HepG2 (cell line): ENCODE data around the gene OBP2A.

Source experiments
- DPF2 ChIP-seq: sonication (generic); formaldehyde crosslinking; IDR thresholded peaks from 2 replicates; pipeline ENCODE4 v1.4.0; 2020; ENCODE audit warnings: mild to moderate bottlenecking, low read depth, missing genetic modification reagents, borderline replicate concordance
- ELF3 ChIP-seq: IDR thresholded peaks from 2 replicates; pipeline ENCODE4 v1.6.1; 2016; ENCODE audit warnings: missing genetic modification reagents, missing compliant biosample characterization
- EZH2 ChIP-seq: conservative IDR thresholded peaks from 2 replicates; pipeline ENCODE4 v1.6.1; 2012; ENCODE audit warnings: mild to moderate bottlenecking, low read depth, low read length, moderate library complexity
- POLR2AphosphoS5 ChIP-seq: IDR thresholded peaks from 2 replicates; pipeline ENCODE4 v1.6.1; 2012; ENCODE audit warnings: low read depth, low read length
- RORA ChIP-seq: sonication (generic); formaldehyde crosslinking; IDR thresholded peaks from 2 replicates; pipeline ENCODE4 v1.5.0; 2020; ENCODE audit warnings: mild to moderate bottlenecking, missing genetic modification reagents, moderate library complexity
- SMC3 ChIP-seq: IDR thresholded peaks from 2 replicates; pipeline ENCODE4 v1.6.1; 2011; ENCODE audit warnings: low read length, improper control_type of control experiment
- TAF1 ChIP-seq: sonication (generic); formaldehyde crosslinking; IDR thresholded peaks from 2 replicates; pipeline ENCODE4 v1.4.0; 2020; ENCODE audit warnings: missing genetic modification reagents
- ZNF317 ChIP-seq: sonication (generic); formaldehyde crosslinking; IDR thresholded peaks from 2 replicates; pipeline ENCODE4 v1.5.0; 2020; ENCODE audit warnings: mild to moderate bottlenecking, missing genetic modification reagents
- TF ChIP-seq, protein P1 (sequence below): sonication (generic); formaldehyde crosslinking; IDR thresholded peaks from 2 replicates; pipeline ENCODE4 v1.4.0; 2020; ENCODE audit warnings: mild to moderate bottlenecking, missing genetic modification reagents
- TF ChIP-seq, protein P2 (sequence below): sonication (generic); formaldehyde crosslinking; IDR thresholded peaks from 2 replicates; pipeline ENCODE4 v1.4.0; 2020; ENCODE audit warnings: missing genetic modification reagents, borderline replicate concordance
- TF ChIP-seq, protein P3 (sequence below): IDR thresholded peaks from 2 replicates; pipeline ENCODE4 v1.6.1; 2016; ENCODE audit warnings: control low read depth

DNA sequence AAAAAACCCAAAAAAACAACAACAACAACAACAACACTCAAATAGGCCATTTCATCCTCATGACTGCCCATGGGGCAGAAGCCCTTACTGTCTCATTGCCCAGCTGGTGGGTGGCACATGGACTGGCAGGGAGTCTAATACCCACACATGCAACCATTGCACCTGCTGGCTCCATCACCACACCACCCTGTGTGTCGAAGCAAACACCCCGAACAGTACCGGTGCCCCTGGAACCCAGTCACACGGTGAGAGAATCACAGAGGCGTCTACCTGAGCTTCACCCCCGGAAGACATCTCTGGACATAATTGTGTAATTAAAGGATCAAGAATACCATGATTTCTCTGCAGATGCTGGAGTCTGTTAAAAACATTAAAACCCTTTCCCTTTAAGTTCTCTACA is 22.1 kb downstream of the OBP2A start:
- TF ChIP-seq EZH2 (no peak), RORA (no peak), ZNF317 (CRISPR knock-in tag) (no peak), DPF2 (CRISPR knock-in tag) (no peak), ELF3 (CRISPR knock-in tag) (no peak), TAF1 (CRISPR knock-in tag) (no peak), POLR2AphosphoS5 (no peak), SMC3 (no peak)
- TF ChIP-seq, protein P1, sequence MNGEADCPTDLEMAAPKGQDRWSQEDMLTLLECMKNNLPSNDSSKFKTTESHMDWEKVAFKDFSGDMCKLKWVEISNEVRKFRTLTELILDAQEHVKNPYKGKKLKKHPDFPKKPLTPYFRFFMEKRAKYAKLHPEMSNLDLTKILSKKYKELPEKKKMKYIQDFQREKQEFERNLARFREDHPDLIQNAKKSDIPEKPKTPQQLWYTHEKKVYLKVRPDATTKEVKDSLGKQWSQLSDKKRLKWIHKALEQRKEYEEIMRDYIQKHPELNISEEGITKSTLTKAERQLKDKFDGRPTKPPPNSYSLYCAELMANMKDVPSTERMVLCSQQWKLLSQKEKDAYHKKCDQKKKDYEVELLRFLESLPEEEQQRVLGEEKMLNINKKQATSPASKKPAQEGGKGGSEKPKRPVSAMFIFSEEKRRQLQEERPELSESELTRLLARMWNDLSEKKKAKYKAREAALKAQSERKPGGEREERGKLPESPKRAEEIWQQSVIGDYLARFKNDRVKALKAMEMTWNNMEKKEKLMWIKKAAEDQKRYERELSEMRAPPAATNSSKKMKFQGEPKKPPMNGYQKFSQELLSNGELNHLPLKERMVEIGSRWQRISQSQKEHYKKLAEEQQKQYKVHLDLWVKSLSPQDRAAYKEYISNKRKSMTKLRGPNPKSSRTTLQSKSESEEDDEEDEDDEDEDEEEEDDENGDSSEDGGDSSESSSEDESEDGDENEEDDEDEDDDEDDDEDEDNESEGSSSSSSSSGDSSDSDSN (CRISPR knock-in tag), result no peak
- TF ChIP-seq, protein P2, sequence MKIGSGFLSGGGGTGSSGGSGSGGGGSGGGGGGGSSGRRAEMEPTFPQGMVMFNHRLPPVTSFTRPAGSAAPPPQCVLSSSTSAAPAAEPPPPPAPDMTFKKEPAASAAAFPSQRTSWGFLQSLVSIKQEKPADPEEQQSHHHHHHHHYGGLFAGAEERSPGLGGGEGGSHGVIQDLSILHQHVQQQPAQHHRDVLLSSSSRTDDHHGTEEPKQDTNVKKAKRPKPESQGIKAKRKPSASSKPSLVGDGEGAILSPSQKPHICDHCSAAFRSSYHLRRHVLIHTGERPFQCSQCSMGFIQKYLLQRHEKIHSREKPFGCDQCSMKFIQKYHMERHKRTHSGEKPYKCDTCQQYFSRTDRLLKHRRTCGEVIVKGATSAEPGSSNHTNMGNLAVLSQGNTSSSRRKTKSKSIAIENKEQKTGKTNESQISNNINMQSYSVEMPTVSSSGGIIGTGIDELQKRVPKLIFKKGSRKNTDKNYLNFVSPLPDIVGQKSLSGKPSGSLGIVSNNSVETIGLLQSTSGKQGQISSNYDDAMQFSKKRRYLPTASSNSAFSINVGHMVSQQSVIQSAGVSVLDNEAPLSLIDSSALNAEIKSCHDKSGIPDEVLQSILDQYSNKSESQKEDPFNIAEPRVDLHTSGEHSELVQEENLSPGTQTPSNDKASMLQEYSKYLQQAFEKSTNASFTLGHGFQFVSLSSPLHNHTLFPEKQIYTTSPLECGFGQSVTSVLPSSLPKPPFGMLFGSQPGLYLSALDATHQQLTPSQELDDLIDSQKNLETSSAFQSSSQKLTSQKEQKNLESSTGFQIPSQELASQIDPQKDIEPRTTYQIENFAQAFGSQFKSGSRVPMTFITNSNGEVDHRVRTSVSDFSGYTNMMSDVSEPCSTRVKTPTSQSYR (CRISPR knock-in tag), result no peak
- TF ChIP-seq, protein P3, sequence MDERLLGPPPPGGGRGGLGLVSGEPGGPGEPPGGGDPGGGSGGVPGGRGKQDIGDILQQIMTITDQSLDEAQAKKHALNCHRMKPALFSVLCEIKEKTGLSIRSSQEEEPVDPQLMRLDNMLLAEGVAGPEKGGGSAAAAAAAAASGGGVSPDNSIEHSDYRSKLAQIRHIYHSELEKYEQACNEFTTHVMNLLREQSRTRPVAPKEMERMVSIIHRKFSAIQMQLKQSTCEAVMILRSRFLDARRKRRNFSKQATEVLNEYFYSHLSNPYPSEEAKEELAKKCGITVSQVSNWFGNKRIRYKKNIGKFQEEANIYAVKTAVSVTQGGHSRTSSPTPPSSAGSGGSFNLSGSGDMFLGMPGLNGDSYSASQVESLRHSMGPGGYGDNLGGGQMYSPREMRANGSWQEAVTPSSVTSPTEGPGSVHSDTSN (CRISPR knock-in tag), result no peak
